HCT116 (cell line): ENCODE results near the gene TRAF2. TPM values are rescaled to one million over a fixed set of nuclear protein-coding genes. Genes with fewer than 3 reads are reported as not detected.

Experiments
- ATAC-seq: fragments of 200-7000 bp; cut with Tn5 transposase; 2 replicates; pipeline ENCODE4 v1.9.1; 2020; ENCODE audit warnings: mild to moderate bottlenecking, moderate library complexity
- BruUV-seq: library from RNA; stranded (reverse); fragments of 400-500 nt; replicated peaks from 2 replicates; lab custom pipeline; 2021; lab: Mats Ljungman, UMichigan
- CTCF ChIA-PET: fragments of 300-600 bp; sonication (Branson Sonifier 250); formaldehyde crosslinking; loops from one replicate; lab custom pipeline; 2021; ENCODE audit warnings: antibody characterized with exemption; lab: Charles Lee
- POLR2A ChIA-PET: fragments of 300-600, 350-600 bp; sonication (Branson Sonifier 250); formaldehyde crosslinking; loops from one replicate; lab custom pipeline; 2021; ENCODE audit warnings: antibody characterized with exemption; lab: Charles Lee
- RAD21 ChIA-PET, 2 experiments: fragments of 300-600 bp; sonication (Branson Sonifier 250); formaldehyde crosslinking; loops; one replicate each; lab custom pipeline; 2023; ENCODE audit warnings: low total read pairs in 2 of 2; ENCODE audit not compliant: uncharacterized antibody in 2 of 2, unreplicated experiment in 2 of 2, low non-redundant PET in 1 of 2; lab: Charles Lee
- DNase-seq: peaks from one replicate; pipeline ENCODE4 v3.0.0-alpha.2; 2010; ENCODE audit warnings: low read depth, low spot score
- H2AFZ ChIP-seq: fragments of 200-600 bp; shearing (Covaris generic), sonication (generic); 2 replicates; pipeline ENCODE4 v1.6.1; 2017; ENCODE audit warnings: low read depth, mixed run types, mixed read lengths, antibody characterized with exemption, low read length; ENCODE audit not compliant: poor library complexity, severe bottlenecking
- H3K27ac ChIP-seq: 2 replicates; pipeline ENCODE4 v1.5.1; 2012; ENCODE audit warnings: low read depth, low read length
- H3K27me3 ChIP-seq: fragments of 200-600 bp; sonication (generic); 2 replicates; pipeline ENCODE4 v1.6.1; 2016; ENCODE audit warnings: mixed run types, low read length, mixed read lengths; ENCODE audit not compliant: insufficient read depth
- H3K36me3 ChIP-seq, 2 experiments: fragments of 200-500 bp in 1 of 2; fragments of 200-600 bp in 1 of 2; sonication (Bioruptor generic) in 1 of 2; sonication (generic) in 1 of 2; 2 replicates each; pipeline versions ENCODE4 v1.5.1 to v1.6.1; 2014 to 2016; ENCODE audit warnings: low read length in 2 of 2, inconsistent platforms in 1 of 2, mixed read lengths in 1 of 2, mixed run types in 1 of 2; ENCODE audit not compliant: insufficient read depth in 2 of 2, control insufficient read depth in 1 of 2
- H3K4me1 ChIP-seq, 2 experiments: fragments of 200-600 bp in 1 of 2; sonication (generic) in 1 of 2; 2 replicates each; pipeline versions ENCODE4 v1.5.1 to v1.6.1; 2012 to 2017; ENCODE audit warnings: low read length in 2 of 2, inconsistent platforms in 1 of 2, mild to moderate bottlenecking in 1 of 2, mixed read lengths in 1 of 2, mixed run types in 1 of 2, moderate library complexity in 1 of 2; ENCODE audit not compliant: insufficient read depth in 2 of 2, control insufficient read depth in 1 of 2
- H3K4me2 ChIP-seq: fragments of 200-600 bp; sonication (generic); 2 replicates; pipeline ENCODE4 v1.6.1; 2017; ENCODE audit warnings: mixed run types, low read length, mixed read lengths
- H3K4me3 ChIP-seq, 2 experiments: fragments of 200-600 bp in 1 of 2; sonication (generic) in 1 of 2; replicated peaks in 1 of 2; 2 replicates each; pipeline ENCODE4 v1.5.1; 2011 to 2016; ENCODE audit warnings: low read length in 2 of 2, control low read depth in 1 of 2, low read depth in 1 of 2, mild to moderate bottlenecking in 1 of 2, mixed read lengths in 1 of 2, mixed run types in 1 of 2
- H3K79me2 ChIP-seq: fragments of 200-600 bp; sonication (generic); 2 replicates; pipeline ENCODE4 v1.6.1; 2017; ENCODE audit warnings: mild to moderate bottlenecking, mixed run types, low read length, moderate library complexity, mixed read lengths; ENCODE audit not compliant: insufficient read depth
- H3K9ac ChIP-seq: fragments of 200-600 bp; sonication (generic); 2 replicates; pipeline ENCODE4 v1.6.1; 2016; ENCODE audit warnings: low read length, mixed read lengths
- H3K9me2 ChIP-seq: fragments of 200-600 bp; sonication (generic), shearing (Covaris generic); 2 replicates; pipeline ENCODE4 v1.6.1; 2017; ENCODE audit warnings: mixed run types, mild to moderate bottlenecking, moderate library complexity; ENCODE audit not compliant: insufficient read depth
- H3K9me3 ChIP-seq, 2 experiments: fragments of 200-500 bp in 1 of 2; fragments of 200-600 bp in 1 of 2; sonication (Bioruptor generic) in 1 of 2; sonication (generic) in 1 of 2; 2 replicates each; pipeline ENCODE4 v1.6.1; 2014 to 2017; ENCODE audit warnings: low read length in 2 of 2, mixed read lengths in 2 of 2, inconsistent platforms in 1 of 2, low read depth in 1 of 2, mild to moderate bottlenecking in 1 of 2, mixed run types in 1 of 2, moderate library complexity in 1 of 2; ENCODE audit not compliant: control insufficient read depth in 1 of 2, insufficient read depth in 1 of 2
- H4K20me1 ChIP-seq: fragments of 200-600 bp; sonication (generic), shearing (Covaris generic); 2 replicates; pipeline ENCODE4 v1.6.1; 2017; ENCODE audit warnings: mixed run types, mild to moderate bottlenecking, moderate library complexity; ENCODE audit not compliant: insufficient read depth
- ATF3 ChIP-seq: IDR thresholded peaks from 2 replicates; pipeline ENCODE4 v1.6.1; 2012
- CEBPB ChIP-seq: IDR thresholded peaks from 2 replicates; pipeline ENCODE4 v1.6.1; 2012; ENCODE audit warnings: low read depth
- CTCF ChIP-seq, 3 experiments: fragments of 200-600 bp in 1 of 3; sonication (generic) in 1 of 3; IDR thresholded peaks in 2 of 3; conservative IDR thresholded peaks in 1 of 3; 2 replicates each; pipeline ENCODE4 v1.5.1; 2012 to 2017; ENCODE audit warnings: low read depth in 2 of 3, low read length in 2 of 3, antibody characterized with exemption in 1 of 3, borderline replicate concordance in 1 of 3, control low read depth in 1 of 3, mild to moderate bottlenecking in 1 of 3, mixed read lengths in 1 of 3, mixed run types in 1 of 3, moderate library complexity in 1 of 3; ENCODE audit not compliant: insufficient read depth in 1 of 3
- ELF1 ChIP-seq: IDR thresholded peaks from 2 replicates; pipeline ENCODE4 v1.6.1; 2012; ENCODE audit warnings: low read depth, borderline replicate concordance
- EZH2phosphoT487 ChIP-seq: fragments of 200-600 bp; IDR thresholded peaks from 2 replicates; pipeline ENCODE4 v1.6.1; 2018; ENCODE audit warnings: antibody characterized with exemption, borderline replicate concordance
- FOSL1 ChIP-seq: IDR thresholded peaks from 2 replicates; pipeline ENCODE4 v1.6.1; 2012; ENCODE audit warnings: low read depth
- MAX ChIP-seq: IDR thresholded peaks from 2 replicates; pipeline ENCODE4 v1.6.1; 2012
- POLR2AphosphoS5 ChIP-seq: IDR thresholded peaks from 2 replicates; pipeline ENCODE4 v1.6.1; 2011; ENCODE audit warnings: mild to moderate bottlenecking, low read depth, low read length, moderate library complexity
- REST ChIP-seq: IDR thresholded peaks from 2 replicates; pipeline ENCODE4 v1.6.1; 2012; ENCODE audit warnings: low read depth
- TCF7L2 ChIP-seq: IDR thresholded peaks from 2 replicates; pipeline ENCODE4 v1.7.0; 2011; ENCODE audit warnings: borderline replicate concordance, inconsistent platforms; ENCODE audit not compliant: insufficient read depth, insufficient read length; ENCODE audit errors: extremely low read depth
- YY1 ChIP-seq: IDR thresholded peaks from 2 replicates; pipeline ENCODE4 v1.6.1; 2011; ENCODE audit warnings: low read length, low read depth, moderate library complexity, mild to moderate bottlenecking; ENCODE audit not compliant: insufficient replicate concordance; ENCODE audit errors: extremely low read depth
- ZBTB33 ChIP-seq: IDR thresholded peaks from 2 replicates; pipeline ENCODE4 v1.6.1; 2011; ENCODE audit warnings: mild to moderate bottlenecking, low read length, moderate library complexity; ENCODE audit not compliant: insufficient replicate concordance; ENCODE audit errors: extremely low read depth
- ZFX ChIP-seq: fragments of 450-650 bp; IDR thresholded peaks from 2 replicates; pipeline ENCODE4 v1.6.1; 2017
- ZNF274 ChIP-seq: fragments of 200-500 bp; sonication (Bioruptor generic); IDR thresholded peaks from 2 replicates; pipeline ENCODE4 v1.6.1; 2014; ENCODE audit warnings: mild to moderate bottlenecking, low read depth, low read length, inconsistent platforms
- intact Hi-C: fragments of 100-400 bp; cut with micrococcal nuclease; formaldehyde crosslinking; loops from 2 replicates; pipeline ENCODE4 v1.10.0; 2022
- total RNA-seq: library from RNA; stranded (reverse); gene quantifications from one replicate; pipeline ENCODE4 v1.2.1, GENCODE V29; 2021; ENCODE audit not compliant: unreplicated experiment

Gene TRAF2
- total RNA-seq, 1 experiment from 2014 or later, result 28.4 TPM

- Histone ChIP-seq H4K20me1 (no peaks in the 10 kb centered on the region), H3K9me2 (no peaks in the 10 kb centered on the region), H3K36me3 (no peaks in the 10 kb centered on the region), H2AFZ (no peak overlapping the region), H3K4me2 (0 out of 2 replicates have a peak overlapping the region, but pooled peaks have one; percentile 88), H3K4me1 (peaks cover 11 to 28% of the 10 kb centered on the region in 2 experiments), H3K9me3 (no peaks in the 10 kb centered on the region), H3K4me3 (no peak overlapping the region), H3K79me2 (no peaks in the 10 kb centered on the region), H3K9ac (no peak overlapping the region), H3K27me3 (no peaks in the 10 kb centered on the region), H3K27ac (no peak overlapping the region; the same call in 1 of the 2 replicates)
- POLR2A ChIA-PET, result no interaction called here
- DNase-seq (no peak), ATAC-seq (no peak)
- no TSS peak for BruUV-seq
- no peak for TF ChIP-seq YY1
- no peak for TF ChIP-seq CEBPB
- no peak for TF ChIP-seq EZH2phosphoT487
- no peak for TF ChIP-seq ELF1
- TF ChIP-seq ZFX, result no peak
- no peak for TF ChIP-seq ATF3
- no peak for TF ChIP-seq MAX
- no peak for TF ChIP-seq TCF7L2
- TF ChIP-seq FOSL1, result no peak
- TF ChIP-seq CTCF (IDR thresholded peaks at IDR 0.05 in 2 of 3, conservative IDR thresholded peaks at IDR 0.05 in 1 of 3; ENCODE audit: borderline replicate concordance in 1 of 3, insufficient read depth in 1 of 3, low read depth in 2 of 3, low read length in 2 of 3), result no peak
- no peak for TF ChIP-seq ZNF274
- TF ChIP-seq POLR2AphosphoS5, result no peak
- TF ChIP-seq REST, result no peak
- no peak for TF ChIP-seq ZBTB33
- RAD21 ChIA-PET, result no interaction called here
- CTCF ChIA-PET, result interaction anchor here (1.6 kb wide), 1 partner anchor 15 kb away, joined by 3 read pairs; no protein-coding TSS in a partner anchor
- intact Hi-C loops, result no loop called here
Measured at GRCh38 chr9:136963341-136963740, 77.0 kb downstream of the TRAF2 start.
